Measurements from ENCODE around the gene PDE9A.

Gene PDE9A

GRCh38 chr21:42760951-42761751, 107.7 kb downstream of the PDE9A start:
- no peak for DNase-seq

GRCh38 chr21:42761776-42762335, 108.4 kb downstream of the PDE9A start:
- DNase-seq, result no peak

GRCh38 chr21:42763581-42764442, 110.4 kb downstream of the PDE9A start:
- DNase-seq, result no peak

DNA sequence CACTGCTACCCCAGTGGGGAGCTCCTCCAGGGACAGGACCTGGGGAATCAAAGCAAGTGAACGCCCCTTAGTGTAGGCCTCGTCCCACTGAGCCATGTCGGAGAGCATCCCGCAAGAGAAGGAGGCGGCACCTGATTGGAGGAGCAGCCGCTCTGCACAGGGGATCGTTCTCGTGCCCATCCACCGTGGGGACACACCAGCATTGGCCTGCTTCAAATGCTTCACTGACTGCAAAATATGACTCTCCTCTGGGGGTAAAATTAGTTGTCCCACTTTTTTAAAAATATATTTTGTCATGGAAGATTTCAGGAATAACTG, 111.0 kb downstream of the PDE9A start:
- no peak for DNase-seq

GRCh38 chr21:42764883-42765282, 111.5 kb downstream of the PDE9A start:
- DNase-seq, result no peak

- DNase-seq, result no peak
Observed at GRCh38 chr21:42765656-42766055, 112.2 kb downstream of the PDE9A start.

DNA sequence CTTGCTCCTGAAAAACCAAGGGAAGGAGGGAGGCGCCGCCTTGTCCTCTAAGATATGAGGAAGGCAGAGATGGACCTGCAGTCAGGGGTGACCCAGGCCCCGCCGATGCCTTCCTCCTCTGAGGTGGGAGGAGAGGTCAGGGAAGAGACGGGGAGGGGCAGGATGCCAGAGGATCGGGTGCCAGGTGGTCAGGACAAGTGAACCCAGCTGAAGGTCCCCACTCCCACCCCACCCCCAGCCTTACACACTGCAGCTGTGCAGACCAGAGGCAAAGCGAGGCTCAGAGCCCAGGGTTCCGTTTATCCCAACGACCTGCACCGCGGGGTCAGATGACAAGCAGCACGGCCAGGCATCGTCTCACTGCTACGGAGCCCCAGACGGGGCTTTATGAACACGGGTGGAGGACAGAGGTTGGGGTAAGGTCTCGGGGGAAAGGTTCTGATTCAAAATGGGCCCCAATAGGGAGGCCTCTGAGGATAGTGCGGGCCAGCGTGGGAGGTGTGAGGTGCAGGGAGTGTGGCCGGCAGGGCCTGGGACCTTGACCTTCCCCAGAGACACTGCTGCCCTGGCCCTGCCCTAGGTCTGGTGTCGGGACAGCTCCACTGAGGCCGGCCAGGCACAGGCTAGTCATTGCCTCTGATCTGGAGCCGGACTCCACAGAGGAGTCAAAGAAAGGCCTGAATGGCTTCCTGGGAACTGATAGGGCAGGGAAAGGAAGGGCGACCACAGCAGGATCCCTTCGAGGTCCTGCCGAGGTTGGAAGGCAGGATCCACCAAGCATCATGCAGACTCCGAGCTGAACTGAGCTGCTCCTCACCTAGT, 113.5 kb downstream of the PDE9A start:
- DNase-seq, result no peak

GRCh38 chr21:42767561-42767835, 114.1 kb downstream of the PDE9A start:
- DNase-seq, result no peak

DNA sequence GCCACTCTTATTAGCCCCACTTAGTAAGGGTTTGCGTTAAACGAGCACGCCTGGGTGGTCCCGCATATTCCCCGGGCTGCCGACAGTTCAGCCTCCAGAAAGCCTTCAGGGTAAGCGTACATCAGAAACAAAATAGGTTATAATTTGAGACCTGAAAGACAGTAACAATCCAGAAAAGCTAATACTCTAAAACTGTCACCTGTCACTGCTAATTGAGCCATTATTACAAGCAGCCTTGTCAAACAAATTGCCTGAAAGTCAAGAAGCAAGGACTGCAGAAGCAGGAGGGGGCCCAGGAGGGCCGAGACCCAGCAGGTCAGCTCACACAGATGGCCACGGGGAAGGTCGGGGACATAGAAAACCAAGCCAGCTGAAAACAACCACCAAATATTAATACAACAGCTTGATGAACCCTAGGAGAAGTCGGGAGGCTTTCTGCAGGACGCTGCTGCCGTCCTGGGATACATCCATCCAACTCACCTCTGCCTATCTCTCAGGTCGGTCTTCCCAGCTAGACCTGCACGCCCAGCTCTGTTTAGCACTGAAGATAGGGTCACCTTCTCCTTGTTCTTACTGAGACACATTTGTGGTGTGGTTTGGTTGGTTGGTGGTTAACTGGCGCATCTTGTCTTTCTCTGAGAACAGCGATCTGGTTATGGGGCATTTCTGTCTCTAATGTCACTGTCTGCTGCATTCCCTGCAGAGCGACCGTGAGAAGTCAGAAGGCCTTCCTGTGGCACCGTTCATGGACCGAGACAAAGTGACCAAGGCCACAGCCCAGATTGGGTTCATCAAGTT, 115.1 kb downstream of the PDE9A start:
- no peak for DNase-seq

DNA sequence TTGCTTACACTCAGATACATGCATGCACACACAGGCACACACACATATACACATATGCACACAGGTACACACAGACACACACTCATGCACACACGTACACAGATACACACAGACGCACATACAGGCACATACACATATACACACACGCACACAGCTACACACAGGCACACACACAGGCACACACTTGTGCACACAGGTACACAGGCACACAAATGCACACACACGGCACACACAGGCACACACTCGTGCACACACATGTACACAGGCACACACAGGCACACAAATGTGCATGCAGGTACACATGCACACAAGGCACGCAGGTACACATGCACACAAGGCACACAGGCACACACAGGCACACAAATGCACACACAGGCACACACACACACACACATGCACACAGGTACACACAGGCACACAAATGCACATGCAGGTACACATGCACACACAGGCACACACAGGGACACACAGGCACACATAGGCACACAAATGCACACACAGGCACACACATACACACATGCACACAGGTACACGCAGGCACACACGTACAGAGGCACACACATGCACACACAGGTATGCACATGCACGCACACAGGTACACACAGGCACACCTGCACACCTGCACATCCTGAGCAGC, 115.9 kb downstream of the PDE9A start:
- no peak for DNase-seq

GRCh38 chr21:42769820-42770716, 116.6 kb downstream of the PDE9A start:
- DNase-seq, result no peak

DNA sequence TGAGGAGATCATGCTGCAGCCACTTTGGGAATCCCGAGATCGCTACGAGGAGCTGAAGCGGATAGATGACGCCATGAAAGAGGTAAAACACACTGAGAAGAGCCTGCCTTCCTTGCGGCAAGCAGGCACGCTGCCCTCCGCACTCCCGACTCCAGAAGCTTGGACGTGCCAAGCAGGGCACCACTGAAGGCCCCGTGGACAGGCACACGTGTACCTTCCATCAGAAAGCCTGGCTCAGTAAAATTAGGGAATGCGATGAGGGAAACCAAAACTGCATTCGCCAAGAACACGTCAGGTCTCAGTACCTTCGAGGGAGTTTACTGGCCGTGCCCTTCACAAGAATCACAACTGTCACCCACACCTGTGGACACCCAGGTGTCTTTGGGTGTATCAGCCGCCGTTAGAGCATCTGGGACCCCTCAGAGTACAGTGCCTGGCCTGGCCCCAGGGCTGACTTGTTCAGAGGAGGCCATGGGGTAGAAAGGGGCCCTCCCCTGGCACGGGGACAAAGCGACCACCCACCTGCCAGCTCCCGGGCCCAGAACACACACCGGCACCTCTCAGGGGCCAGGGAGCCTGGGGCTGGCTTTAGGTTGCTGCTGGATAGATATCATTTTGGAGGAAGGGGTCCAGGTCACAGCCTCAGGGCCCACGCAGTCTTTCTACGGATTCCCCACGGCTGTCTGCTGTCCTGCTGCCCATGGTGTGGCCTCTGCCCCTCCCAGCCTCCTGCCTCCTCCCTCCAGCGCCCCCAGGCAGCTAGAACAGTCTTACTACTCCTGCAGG, 117.5 kb downstream of the PDE9A start:
- DNase-seq, result no peak

DNA sequence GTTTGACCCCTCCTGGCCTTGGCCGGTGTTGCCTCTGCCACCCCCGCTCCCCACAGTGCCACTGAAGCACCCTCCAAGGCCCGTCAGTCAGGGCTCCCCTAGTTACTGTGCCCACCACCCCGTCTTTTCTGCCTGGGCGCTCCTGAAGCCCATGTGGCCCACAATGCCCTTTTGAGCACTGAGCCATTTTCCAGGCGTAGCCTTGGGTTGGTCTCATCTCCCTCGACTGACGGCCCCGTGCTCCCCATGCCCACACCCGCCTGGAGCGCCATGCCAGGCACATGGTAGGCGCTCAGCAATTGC, 118.0 kb downstream of the PDE9A start:
- DNase-seq, result no peak

- no peak for DNase-seq
Observed at GRCh38 chr21:42775123-42775522, 121.7 kb downstream of the PDE9A start.

- DNase-seq, result no peak
Observed at GRCh38 chr21:42775891-42776290, 122.5 kb downstream of the PDE9A start.

- no peak for DNase-seq
Observed at GRCh38 chr21:42777064-42777756, 123.8 kb downstream of the PDE9A start.

DNA sequence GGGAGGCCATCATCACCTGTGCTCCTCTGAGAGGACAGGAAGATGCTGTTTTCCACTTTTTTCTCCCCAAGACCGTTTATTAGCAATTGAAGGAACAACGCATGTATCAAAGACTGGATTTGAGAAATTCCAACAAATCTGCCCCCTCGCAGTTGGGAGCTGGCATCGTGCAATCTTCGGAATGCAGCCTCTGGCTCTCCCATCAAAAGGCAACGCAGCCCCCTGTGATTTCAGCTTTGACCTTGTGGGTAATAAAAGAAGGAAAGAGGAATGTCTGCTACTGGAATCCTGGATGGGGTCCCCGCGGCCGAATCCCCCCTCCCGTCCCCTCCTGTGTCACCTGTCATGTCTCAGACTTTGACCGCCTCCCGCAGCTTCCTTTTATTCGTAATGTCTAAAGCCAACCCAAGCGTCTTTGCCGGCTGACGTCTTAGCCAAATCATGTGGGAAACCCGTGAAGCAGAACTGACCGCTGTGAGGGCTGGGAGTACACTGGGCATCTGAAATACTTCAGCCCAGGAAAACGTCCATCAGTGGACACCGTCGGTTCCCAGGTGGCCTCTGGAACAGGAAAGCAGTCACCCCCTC, 124.4 kb downstream of the PDE9A start:
- no peak for DNase-seq

- no peak for DNase-seq
Observed at GRCh38 chr21:42779431-42779861, 126.0 kb downstream of the PDE9A start.

GRCh38 chr21:42780617-42781016, 127.2 kb downstream of the PDE9A start:
- DNase-seq, result no peak

Measured in CD4-positive, alpha-beta T cell treated with Interleukin-12 subunit alpha and Interleukin-12 subunit beta, for 1 hour (primary cell).